ENCODE data around the gene KCNG4. TPM values are rescaled to one million over a fixed set of nuclear protein-coding genes. Genes with fewer than 3 reads are reported as not detected.
"Not testable (repeated sequence)": the region's sequence is repeated elsewhere in the genome, so short reads cannot be mapped to it uniquely, and the experiment has no call there.

KCNG4 gene
- total RNA-seq, 1 donor: not detected

GRCh38 chr16:84212154-84212553 lies 27.7 kb downstream of the KCNG4 start:
- Histone ChIP-seq H3K9me3 (ENCODE audit: low read depth, low read length) (no peaks in the 10 kb centered on the region), H3K4me3 (ENCODE audit: low read length) (no peak overlapping the region), H3K4me1 (ENCODE audit: insufficient read depth, low read length) (no peaks in the 10 kb centered on the region), H3K27me3 (ENCODE audit: insufficient read depth, low read length) (no peaks in the 10 kb centered on the region)

- Histone ChIP-seq H3K4me1 (ENCODE audit: insufficient read depth, low read length) (no peaks in the 10 kb centered on the region), H3K4me3 (ENCODE audit: low read length) (no peak overlapping the region), H3K27me3 (ENCODE audit: insufficient read depth, low read length) (no peaks in the 10 kb centered on the region), H3K9me3 (ENCODE audit: low read depth, low read length) (no peaks in the 10 kb centered on the region)
Measured at GRCh38 chr16:84209989-84210388, 29.8 kb downstream of the KCNG4 start.

DNA sequence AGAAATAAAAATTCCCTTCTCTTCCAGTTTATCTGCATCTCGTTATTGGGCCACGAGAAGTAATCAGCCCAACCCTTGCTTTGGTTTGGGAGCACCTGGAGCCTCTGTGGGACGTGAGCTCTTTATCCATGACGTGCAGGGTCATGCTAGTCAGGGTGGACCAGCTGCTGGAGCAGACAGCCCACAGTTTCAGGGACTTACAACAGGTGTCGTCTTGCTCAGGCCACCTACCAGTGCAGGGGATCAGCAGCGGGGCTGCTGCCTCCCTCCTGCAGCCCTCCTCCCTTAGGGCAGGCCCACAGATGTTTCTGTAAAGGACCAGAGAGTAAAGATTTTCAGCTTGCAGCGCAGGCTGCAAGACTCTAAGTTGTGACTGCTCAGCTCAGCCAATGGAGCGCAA lies 31.9 kb downstream of the KCNG4 start:
- Histone ChIP-seq H3K27me3 (ENCODE audit: insufficient read depth, low read length) (no peaks in the 10 kb centered on the region), H3K9me3 (ENCODE audit: low read depth, low read length) (no peaks in the 10 kb centered on the region), H3K4me1 (ENCODE audit: insufficient read depth, low read length) (no peaks in the 10 kb centered on the region), H3K4me3 (ENCODE audit: low read length) (no peak overlapping the region)

- Histone ChIP-seq H3K4me3 (ENCODE audit: low read length) (no peak overlapping the region), H3K9me3 (ENCODE audit: low read depth, low read length) (no peaks in the 10 kb centered on the region), H3K27me3 (ENCODE audit: insufficient read depth, low read length) (no peaks in the 10 kb centered on the region), H3K4me1 (ENCODE audit: insufficient read depth, low read length) (no peaks in the 10 kb centered on the region)
Measured at GRCh38 chr16:84207251-84207650, 32.6 kb downstream of the KCNG4 start.

DNA sequence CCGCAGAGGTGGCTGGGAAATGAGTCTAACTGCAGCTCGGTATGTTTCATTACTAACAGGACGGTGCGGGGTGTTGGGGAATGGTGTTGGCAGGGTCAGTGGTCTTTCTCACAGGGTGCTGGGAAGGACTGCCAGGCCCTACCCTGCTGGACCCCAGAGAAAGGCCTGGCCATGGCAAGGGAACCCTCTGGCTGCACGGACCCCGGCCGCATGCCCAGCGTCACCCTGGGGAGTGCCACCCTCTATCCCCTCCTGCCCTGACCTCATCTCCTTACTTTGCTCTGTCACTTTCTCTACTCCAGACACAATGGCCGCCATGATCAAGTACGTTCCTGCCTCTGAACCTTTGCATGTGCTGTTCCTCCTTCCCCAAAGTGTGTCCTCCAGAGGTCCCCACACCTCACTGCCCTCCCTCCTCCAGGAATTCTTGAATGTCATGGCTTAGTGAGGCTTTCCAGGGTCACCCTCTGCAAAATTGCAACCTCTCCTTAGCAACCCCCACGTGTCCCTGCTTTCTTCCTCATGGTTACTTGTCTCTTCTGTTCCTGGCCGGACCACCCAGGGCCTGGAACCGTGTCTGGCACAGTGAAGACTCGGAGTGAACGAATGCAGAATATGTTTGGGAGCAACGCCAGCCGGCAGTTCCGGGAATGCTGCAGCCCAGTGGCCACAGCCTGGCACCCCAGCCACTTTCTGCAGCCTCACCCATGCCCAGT lies 33.7 kb downstream of the KCNG4 start:
- H3K4me1 ChIP-seq (ENCODE audit: insufficient read depth, low read length): no peaks in the 10 kb centered on the region
- H3K9me3 ChIP-seq (ENCODE audit: low read depth, low read length): no peaks in the 10 kb centered on the region
- no peak overlapping the region for H3K4me3 ChIP-seq (ENCODE audit: low read length)
- H3K27me3 ChIP-seq (ENCODE audit: insufficient read depth, low read length): no peaks in the 10 kb centered on the region

DNA sequence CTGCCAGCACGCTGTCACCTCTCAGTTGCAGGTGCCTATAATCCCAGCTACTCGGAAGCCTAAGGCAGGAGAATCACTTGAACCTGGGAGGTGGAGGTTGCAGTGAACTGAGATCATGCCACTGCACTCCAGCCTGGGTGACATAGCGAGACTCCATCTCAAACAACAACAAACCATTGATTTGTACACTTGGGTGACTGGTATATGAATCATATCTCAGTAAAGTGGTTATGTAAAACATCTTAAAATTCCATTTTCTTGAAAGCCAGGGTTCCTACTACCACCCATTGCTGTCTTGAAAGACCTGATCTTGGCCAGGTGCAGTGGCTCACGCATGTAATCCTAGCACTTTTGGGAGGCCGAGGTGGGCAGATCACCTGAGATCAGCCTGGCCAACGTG lies 34.7 kb downstream of the KCNG4 start:
- H3K4me1 ChIP-seq (ENCODE audit: insufficient read depth, low read length); H3K4me3 ChIP-seq (ENCODE audit: low read length); H3K27me3 ChIP-seq (ENCODE audit: insufficient read depth, low read length); H3K9me3 ChIP-seq (ENCODE audit: low read depth, low read length): not testable (repeated sequence)

- not testable (repeated sequence) for H3K9me3 ChIP-seq (ENCODE audit: low read depth, low read length); H3K27me3 ChIP-seq (ENCODE audit: insufficient read depth, low read length); H3K4me3 ChIP-seq (ENCODE audit: low read length); H3K4me1 ChIP-seq (ENCODE audit: insufficient read depth, low read length)
Measured at GRCh38 chr16:84204551-84204950, 35.3 kb downstream of the KCNG4 start.

- no peaks in the 10 kb centered on the region for H3K9me3 ChIP-seq (ENCODE audit: low read depth, low read length)
- H3K27me3 ChIP-seq (ENCODE audit: insufficient read depth, low read length): no peaks in the 10 kb centered on the region
- H3K4me1 ChIP-seq (ENCODE audit: insufficient read depth, low read length): peaks cover 8% of the 10 kb centered on the region
- H3K4me3 ChIP-seq (ENCODE audit: low read length): no peak overlapping the region
Measured at GRCh38 chr16:84199861-84200260, 40.0 kb downstream of the KCNG4 start.

GRCh38 chr16:84199097-84199496 lies 40.7 kb downstream of the KCNG4 start:
- no peaks in the 10 kb centered on the region for H3K9me3 ChIP-seq (ENCODE audit: low read depth, low read length)
- H3K27me3 ChIP-seq (ENCODE audit: insufficient read depth, low read length): no peaks in the 10 kb centered on the region
- H3K4me3 ChIP-seq (ENCODE audit: low read length): no peak overlapping the region
- peaks cover 14% of the 10 kb centered on the region for H3K4me1 ChIP-seq (ENCODE audit: insufficient read depth, low read length)

DNA sequence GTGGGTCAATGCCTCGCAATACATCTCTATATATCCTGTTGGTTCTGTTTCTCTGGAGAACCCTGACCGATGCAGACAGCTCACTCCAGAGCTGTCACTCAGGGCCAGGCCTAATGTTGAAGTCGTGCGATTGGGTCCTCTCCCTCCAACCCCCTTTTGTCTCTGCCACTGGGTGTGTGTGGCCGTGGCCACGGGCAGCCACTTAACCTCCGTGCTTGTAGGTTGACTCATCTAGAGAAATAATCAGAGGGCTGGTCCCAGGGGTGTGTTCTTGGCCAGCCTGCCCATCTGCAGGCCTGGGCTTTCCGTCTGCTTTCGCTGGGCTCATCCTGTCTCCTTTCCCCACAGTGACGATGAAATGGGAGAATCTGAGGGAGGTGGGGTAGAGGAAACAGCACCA lies 41.4 kb downstream of the KCNG4 start:
- H3K27me3 ChIP-seq (ENCODE audit: insufficient read depth, low read length): no peaks in the 10 kb centered on the region
- H3K4me1 ChIP-seq (ENCODE audit: insufficient read depth, low read length): peaks cover 16% of the 10 kb centered on the region
- H3K9me3 ChIP-seq (ENCODE audit: low read depth, low read length): no peaks in the 10 kb centered on the region
- H3K4me3 ChIP-seq (ENCODE audit: low read length): no peak overlapping the region

- Histone ChIP-seq H3K4me1 (ENCODE audit: insufficient read depth, low read length) (peaks cover 16% of the 10 kb centered on the region), H3K27me3 (ENCODE audit: insufficient read depth, low read length) (no peaks in the 10 kb centered on the region), H3K9me3 (ENCODE audit: low read depth, low read length) (no peaks in the 10 kb centered on the region), H3K4me3 (ENCODE audit: low read length) (no peak overlapping the region)
Measured at GRCh38 chr16:84197466-84198128, 42.2 kb downstream of the KCNG4 start.

- Histone ChIP-seq H3K4me3 (ENCODE audit: low read length) (no peak overlapping the region), H3K4me1 (ENCODE audit: insufficient read depth, low read length) (peaks cover 16% of the 10 kb centered on the region), H3K27me3 (ENCODE audit: insufficient read depth, low read length) (no peaks in the 10 kb centered on the region), H3K9me3 (ENCODE audit: low read depth, low read length) (no peaks in the 10 kb centered on the region)
Measured at GRCh38 chr16:84196727-84197394, 43.0 kb downstream of the KCNG4 start.

GRCh38 chr16:84196101-84196500 lies 43.7 kb downstream of the KCNG4 start:
- Histone ChIP-seq H3K4me3 (ENCODE audit: low read length) (no peak overlapping the region), H3K4me1 (ENCODE audit: insufficient read depth, low read length) (peaks cover 16% of the 10 kb centered on the region), H3K27me3 (ENCODE audit: insufficient read depth, low read length) (no peaks in the 10 kb centered on the region), H3K9me3 (ENCODE audit: low read depth, low read length) (no peaks in the 10 kb centered on the region)

DNA sequence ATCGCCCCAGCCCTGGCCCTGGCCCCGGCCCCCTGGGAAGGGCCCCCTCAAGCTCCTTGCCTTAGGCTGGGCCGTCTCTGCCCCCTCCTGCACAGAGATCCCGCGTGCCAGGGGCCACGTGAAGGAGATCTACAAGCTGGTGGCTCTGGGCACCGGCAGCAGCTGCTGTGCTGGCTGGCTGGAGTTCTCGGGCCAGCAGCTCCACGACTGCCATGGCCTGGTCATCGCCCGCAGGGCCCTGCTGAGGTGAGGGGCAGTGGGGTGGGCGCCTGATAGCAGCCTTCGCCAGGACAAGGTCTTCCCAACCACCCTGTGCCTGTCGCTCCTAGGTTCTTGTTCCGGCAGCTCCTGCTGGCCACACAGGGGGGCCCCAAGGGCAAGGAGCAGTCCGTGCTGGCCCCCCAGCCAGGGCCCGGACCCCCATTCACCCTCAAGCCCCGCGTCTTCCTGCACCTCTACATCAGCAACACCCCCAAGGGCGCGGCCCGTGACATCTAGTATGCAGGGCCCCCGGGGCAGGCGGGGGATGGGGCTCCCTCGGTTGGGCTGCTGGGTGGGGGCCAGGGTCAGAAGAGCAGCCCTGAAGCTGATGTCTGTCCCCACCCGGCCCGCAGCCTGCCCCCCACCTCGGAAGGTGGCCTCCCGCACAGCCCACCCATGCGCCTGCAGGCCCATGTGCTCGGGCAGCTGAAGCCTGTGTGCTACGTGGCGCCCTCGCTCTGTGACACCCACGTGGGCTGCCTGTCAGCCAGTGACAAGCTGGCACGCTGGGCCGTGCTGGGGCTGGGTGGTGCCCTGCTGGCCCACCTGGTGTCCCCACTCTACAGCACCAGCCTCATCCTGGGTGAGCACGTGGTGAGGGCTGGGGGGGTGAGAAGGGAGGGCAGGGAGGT lies 44.4 kb downstream of the KCNG4 start:
- Histone ChIP-seq H3K4me3 (ENCODE audit: low read length) (no peak overlapping the region), H3K27me3 (ENCODE audit: insufficient read depth, low read length) (no peaks in the 10 kb centered on the region), H3K4me1 (ENCODE audit: insufficient read depth, low read length) (peaks cover 16% of the 10 kb centered on the region)

More for the DNA sequence above, 44.4 kb downstream of the KCNG4 start:
- no peaks in the 10 kb centered on the region for H3K9me3 ChIP-seq (ENCODE audit: low read depth, low read length)
